Neural progenitor cell (in vitro differentiated cells): ENCODE measurements around the gene ARID4A. TPM values are rescaled to one million over a fixed set of nuclear protein-coding genes. Genes with fewer than 3 reads are reported as not detected.
A peak's percentile ranks its signal among the peaks of the same experiment; 100 is the strongest.

Source experiments
- DNase-seq: peaks from one replicate; pipeline ENCODE4 v3.0.0-alpha.2; 2016; ENCODE audit warnings: low spot score
- H2AFZ ChIP-seq: fragments of 200-600 bp; sonication (generic); replicated peaks from 2 replicates; pipeline ENCODE4 v1.6.1; 2016; ENCODE audit warnings: antibody characterized with exemption
- H3F3A ChIP-seq: fragments of 200-600 bp; sonication (generic); 2 replicates; pipeline ENCODE4 v1.6.1; 2016; ENCODE audit warnings: antibody characterized with exemption, low read depth
- H3K27ac ChIP-seq: fragments of 200-600 bp; sonication (generic); 2 replicates; pipeline ENCODE4 v1.5.1; 2016; ENCODE audit warnings: mild to moderate bottlenecking
- H3K27me3 ChIP-seq: fragments of 200-600 bp; sonication (generic); 2 replicates; pipeline ENCODE4 v1.6.1; 2016; ENCODE audit warnings: mild to moderate bottlenecking, moderate library complexity
- H3K36me3 ChIP-seq: fragments of 200-600 bp; sonication (generic); 2 replicates; pipeline ENCODE4 v1.5.1; 2016
- H3K4me1 ChIP-seq: fragments of 200-600 bp; sonication (generic); 2 replicates; pipeline ENCODE4 v1.6.1; 2016; ENCODE audit warnings: mixed run types
- H3K4me2 ChIP-seq: fragments of 200-600 bp; sonication (generic); 2 replicates; pipeline ENCODE4 v1.6.1; 2016
- H3K4me3 ChIP-seq: fragments of 200-600 bp; sonication (generic); 2 replicates; pipeline ENCODE4 v1.5.1; 2016
- H3K79me2 ChIP-seq: fragments of 200-600 bp; sonication (generic); 2 replicates; pipeline ENCODE4 v1.6.1; 2016; ENCODE audit warnings: low read depth
- H3K9ac ChIP-seq: fragments of 200-600 bp; sonication (generic); 2 replicates; pipeline ENCODE4 v1.6.1; 2016
- H3K9me3 ChIP-seq: fragments of 200-600 bp; sonication (generic); 2 replicates; pipeline ENCODE4 v1.5.1; 2016; ENCODE audit warnings: low read depth
- H4K20me1 ChIP-seq: fragments of 200-600 bp; sonication (generic); 2 replicates; pipeline ENCODE4 v1.6.1; 2016; ENCODE audit warnings: low read depth
- H3K27ac Mint-ChIP-seq: 3 replicates; pipeline ENCODE4 v1.8.0; 2021; ENCODE audit warnings: mixed read lengths
- H3K27me3 Mint-ChIP-seq: 2 replicates; pipeline ENCODE4 v1.8.0; 2022; ENCODE audit warnings: low read depth, mild to moderate bottlenecking, inconsistent platforms, moderate library complexity, mixed read lengths; ENCODE audit not compliant: insufficient read depth
- H3K36me3 Mint-ChIP-seq: 3 replicates; pipeline ENCODE4 v1.8.0; 2021; ENCODE audit warnings: mixed read lengths
- H3K4me1 Mint-ChIP-seq: 3 replicates; pipeline ENCODE4 v1.8.0; 2021; ENCODE audit warnings: mixed read lengths
- H3K4me3 Mint-ChIP-seq: 3 replicates; pipeline ENCODE4 v1.8.0; 2021; ENCODE audit warnings: mild to moderate bottlenecking, moderate library complexity, mixed read lengths
- H3K9me3 Mint-ChIP-seq: 3 replicates; pipeline ENCODE4 v1.8.0; 2020; ENCODE audit warnings: mixed read lengths
- EZH2 ChIP-seq: fragments of 200-600 bp; sonication (generic); IDR thresholded peaks from 2 replicates; pipeline ENCODE4 v1.6.1; 2017; ENCODE audit warnings: antibody characterized with exemption, mild to moderate bottlenecking, moderate library complexity
- EZH2phosphoT487 ChIP-seq: fragments of 200-600 bp; sonication (generic); IDR thresholded peaks from 2 replicates; pipeline ENCODE4 v1.6.1; 2017; ENCODE audit warnings: antibody characterized with exemption
- total RNA-seq: library from RNA; depleted of rRNA; stranded (reverse); fragments of >200 nt; gene quantifications from 2 replicates; pipeline ENCODE4 v1.2.3, GENCODE V29; 2015; ENCODE audit warnings: low replicate concordance
- TF ChIP-seq, protein P1 (sequence below): fragments of 200-600 bp; sonication (generic); IDR thresholded peaks from 2 replicates; pipeline ENCODE4 v1.5.1; 2017; ENCODE audit warnings: antibody characterized with exemption, mild to moderate bottlenecking

ARID4A gene
- total RNA-seq, 1 donor from 2014 or later = 24.1 TPM

GRCh38 chr14:58398895-58399294 lies 100.5 kb downstream of the ARID4A start:
- Mint-ChIP-seq H3K4me1 (peaks cover 8% of the 10 kb centered on the region), H3K36me3 (peaks cover 3% of the 10 kb centered on the region)
- no peaks in the 10 kb centered on the region for H3K4me1 ChIP-seq

DNA sequence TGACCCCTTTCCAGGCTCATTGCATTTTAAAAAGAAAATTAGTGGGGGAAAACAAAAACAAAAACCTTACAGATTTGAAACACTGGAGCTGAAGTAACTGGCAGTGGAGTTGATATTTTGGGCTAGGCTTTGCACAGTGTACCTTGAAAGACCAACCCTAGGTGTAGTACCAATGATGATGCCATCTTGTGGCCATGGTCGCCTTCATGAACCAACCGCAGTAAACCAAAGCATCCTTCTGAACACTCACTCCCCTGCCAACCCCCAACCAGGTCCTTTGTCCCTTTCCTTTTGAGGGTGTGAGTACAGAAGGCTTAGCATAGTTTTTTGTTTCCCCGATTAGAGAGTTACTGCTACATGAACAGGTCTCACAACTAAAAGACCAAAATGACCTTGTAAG lies 103.2 kb downstream of the ARID4A start:
- H3K9me3 Mint-ChIP-seq = no peaks in the 10 kb centered on the region
- Histone ChIP-seq H3K9ac (no peak overlapping the region), H3K4me3 (no peak overlapping the region), H3K9me3 (no peaks in the 10 kb centered on the region), H3K4me1 (no peaks in the 10 kb centered on the region), H3K27ac (no peak overlapping the region), H4K20me1 (no peaks in the 10 kb centered on the region), H3K79me2 (no peaks in the 10 kb centered on the region), H2AFZ (no peak overlapping the region), H3K27me3 (peaks cover 13% of the 10 kb centered on the region), H3K4me2 (no peak overlapping the region), H3K36me3 (no peaks in the 10 kb centered on the region), H3F3A (peaks cover 21% of the 10 kb centered on the region)
- TF ChIP-seq EZH2 (no peak), EZH2phosphoT487 (no peak)
- TF ChIP-seq, protein P1, sequence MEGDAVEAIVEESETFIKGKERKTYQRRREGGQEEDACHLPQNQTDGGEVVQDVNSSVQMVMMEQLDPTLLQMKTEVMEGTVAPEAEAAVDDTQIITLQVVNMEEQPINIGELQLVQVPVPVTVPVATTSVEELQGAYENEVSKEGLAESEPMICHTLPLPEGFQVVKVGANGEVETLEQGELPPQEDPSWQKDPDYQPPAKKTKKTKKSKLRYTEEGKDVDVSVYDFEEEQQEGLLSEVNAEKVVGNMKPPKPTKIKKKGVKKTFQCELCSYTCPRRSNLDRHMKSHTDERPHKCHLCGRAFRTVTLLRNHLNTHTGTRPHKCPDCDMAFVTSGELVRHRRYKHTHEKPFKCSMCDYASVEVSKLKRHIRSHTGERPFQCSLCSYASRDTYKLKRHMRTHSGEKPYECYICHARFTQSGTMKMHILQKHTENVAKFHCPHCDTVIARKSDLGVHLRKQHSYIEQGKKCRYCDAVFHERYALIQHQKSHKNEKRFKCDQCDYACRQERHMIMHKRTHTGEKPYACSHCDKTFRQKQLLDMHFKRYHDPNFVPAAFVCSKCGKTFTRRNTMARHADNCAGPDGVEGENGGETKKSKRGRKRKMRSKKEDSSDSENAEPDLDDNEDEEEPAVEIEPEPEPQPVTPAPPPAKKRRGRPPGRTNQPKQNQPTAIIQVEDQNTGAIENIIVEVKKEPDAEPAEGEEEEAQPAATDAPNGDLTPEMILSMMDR = peak; percentile 13
- H3K27ac Mint-ChIP-seq = peak overlapping the region; percentile 27
- no peaks in the 10 kb centered on the region for H3K27me3 Mint-ChIP-seq
- peak; percentile 25 for DNase-seq
- peaks cover 2% of the 10 kb centered on the region for H3K4me1 Mint-ChIP-seq
- peaks cover 3% of the 10 kb centered on the region for H3K36me3 Mint-ChIP-seq
- no peak overlapping the region for H3K4me3 Mint-ChIP-seq

More at GRCh38 chr14:58398895-58399294, 100.5 kb downstream of the ARID4A start:
- Histone ChIP-seq H3K36me3 (no peaks in the 10 kb centered on the region), H3K27me3 (peaks cover 30% of the 10 kb centered on the region), H3K27ac (no peak overlapping the region), H3K4me2 (no peak overlapping the region), H3F3A (peaks cover 27% of the 10 kb centered on the region), H4K20me1 (no peaks in the 10 kb centered on the region), H3K4me3 (no peak overlapping the region), H3K9ac (no peak overlapping the region), H2AFZ (no peak overlapping the region), H3K79me2 (no peaks in the 10 kb centered on the region), H3K9me3 (no peaks in the 10 kb centered on the region)
- no peak for DNase-seq
- H3K4me3 Mint-ChIP-seq = no peak overlapping the region
- H3K27me3 Mint-ChIP-seq = peaks cover 3% of the 10 kb centered on the region
- TF ChIP-seq EZH2 (no peak), EZH2phosphoT487 (no peak)
- TF ChIP-seq, protein P1 = no peak
- H3K9me3 Mint-ChIP-seq = no peaks in the 10 kb centered on the region
- H3K27ac Mint-ChIP-seq = no peak overlapping the region

GRCh38 chr14:58408681-58409215 lies 110.4 kb downstream of the ARID4A start:
- Mint-ChIP-seq H3K4me3 (no peak overlapping the region), H3K4me1 (no peaks in the 10 kb centered on the region), H3K27ac (no peak overlapping the region), H3K9me3 (no peaks in the 10 kb centered on the region), H3K36me3 (peaks cover 17% of the 10 kb centered on the region), H3K27me3 (no peaks in the 10 kb centered on the region)
- peaks cover 9% of the 10 kb centered on the region for H3K79me2 ChIP-seq
- no peaks in the 10 kb centered on the region for H3K9me3 ChIP-seq
- no peak overlapping the region for H3K27ac ChIP-seq
- H4K20me1 ChIP-seq = no peaks in the 10 kb centered on the region
- peaks cover 10% of the 10 kb centered on the region for H3K36me3 ChIP-seq
- no peaks in the 10 kb centered on the region for H3F3A ChIP-seq
- TF ChIP-seq EZH2 (no peak), EZH2phosphoT487 (no peak)
- TF ChIP-seq, protein P1 = no peak
- H2AFZ ChIP-seq = no peak overlapping the region
- H3K27me3 ChIP-seq = no peaks in the 10 kb centered on the region
- no peaks in the 10 kb centered on the region for H3K4me1 ChIP-seq
- H3K4me3 ChIP-seq = no peak overlapping the region
- no peak overlapping the region for H3K4me2 ChIP-seq
- no peak for DNase-seq
- H3K9ac ChIP-seq = no peak overlapping the region
